Heart left ventricle (tissue), 16 donors: Measurements from ENCODE around the gene PAFAH1B2. TPM values are rescaled to one million over a fixed set of nuclear protein-coding genes. Genes with fewer than 3 reads are reported as not detected.
A peak's percentile ranks its signal among the peaks of the same experiment; 100 is the strongest.

Source experiments
- ATAC-seq, 4 donors: fragments of 200-7000 bp; cut with Tn5 transposase; one replicate each; pipeline ENCODE4 v1.9.1; 2020 to 2022; ENCODE audit warnings: moderate library complexity in 4 of 4, mild to moderate bottlenecking in 3 of 4, moderate number of reproducible peaks in 1 of 4
- DNase-seq, 5 donors: peaks; one replicate each; pipeline ENCODE4 v3.0.0-alpha.2; 2020
- H3K27ac ChIP-seq, 12 donors: fragments of 200-600 bp; sonication (generic) in 4 of 12; one replicate each; pipeline versions ENCODE4 v1.5.0 to v1.8.0; 2016 to 2022; ENCODE audit warnings: mild to moderate bottlenecking in 2 of 12
- H3K27me3 ChIP-seq, 9 donors: fragments of 200-600 bp; sonication (generic) in 2 of 9; one replicate each; pipeline versions ENCODE4 v1.5.1 to v1.8.0; 2016 to 2022; ENCODE audit warnings: mild to moderate bottlenecking in 3 of 9
- H3K36me3 ChIP-seq, 9 donors: fragments of 200-600 bp; sonication (generic) in 2 of 9; one replicate each; pipeline versions ENCODE4 v1.5.0 to v1.8.0; 2018 to 2022; ENCODE audit warnings: mild to moderate bottlenecking in 2 of 9
- H3K4me1 ChIP-seq, 12 donors: fragments of 200-600 bp; sonication (generic) in 4 of 12; one replicate each; pipeline versions ENCODE4 v1.5.0 to v1.8.0; 2016 to 2022; ENCODE audit warnings: mild to moderate bottlenecking in 3 of 12
- H3K4me3 ChIP-seq, 12 donors: fragments of 200-600 bp; sonication (generic) in 4 of 12; one replicate each; pipeline versions ENCODE4 v1.5.0 to v1.8.0; 2017 to 2022; ENCODE audit warnings: mild to moderate bottlenecking in 9 of 12, moderate library complexity in 4 of 12
- H3K9me3 ChIP-seq, 12 donors: fragments of 200-600 bp; sonication (generic) in 4 of 12; one replicate each; pipeline versions ENCODE4 v1.5.0 to v1.8.0; 2016 to 2022; ENCODE audit warnings: mild to moderate bottlenecking in 1 of 12
- POLR2A ChIP-seq, 2 donors: fragments of 450-650 bp; IDR thresholded peaks; one replicate each; pipeline ENCODE4 v1.6.1; 2017; ENCODE audit warnings: antibody characterized with exemption in 2 of 2, mild to moderate bottlenecking in 2 of 2, moderate library complexity in 2 of 2
- WGBS, 4 donors: extraction: QIAGEN DNeasy Blood & Tissue Kit in 2 of 4; methylation state at CpG; one replicate each; pipeline versions ENCODE4 v1.1.5 to v1.1.7; 2013 to 2018; 5-methylcytosine and 5-hydroxymethylcytosine counted together
- intact Hi-C, 10 donors: fragments of 100-400 bp; cut with DNase I; formaldehyde crosslinking; loops; one replicate each; pipeline versions ENCODE4 v1.11.1 to v1.14.2; 2022
- polyA plus RNA-seq, 2 donors: library from polyadenylated mRNA; stranded (reverse); fragments of 200-250 nt; gene quantifications; one replicate each; pipeline ENCODE4 v1.2.3, GENCODE V29; 2013
- total RNA-seq, 9 donors: library from RNA; depleted of rRNA in 2 of 9; stranded (reverse); fragments of >200 nt in 2 of 9; fragmentation: NEBNext Ultra II Directional in 3 of 9; extraction: Animal tissue kit (Norgen Biotek cat#: 25700) in 3 of 9; gene quantifications; one replicate each; pipeline versions ENCODE4 v1.1.0 to v1.2.4, GENCODE V29; 2016 to 2023
- TF ChIP-seq, protein P1 (sequence below), 12 donors: fragments of 200-600 bp; sonication (generic) in 4 of 12; IDR thresholded peaks; one replicate each; pipeline versions ENCODE4 v1.5.0 to v1.8.0; 2018 to 2022; ENCODE audit warnings: antibody characterized with exemption in 12 of 12, mild to moderate bottlenecking in 5 of 12
- donor health status: ischemic (EF 13 %, LVEDD 7.1; RV severe dilation, severe dysfunction).
- donor health status: healthy with polysubstance abuse.
- donor health status: DM: no; HTN: yes; CAD: no.
- donor health status: DM: no; HTN: no; CAD: no.
- donor health status: ischemic (EF 25% LVEDD 6.9; RV normal size, moderate dysfunction).
- donor health status: ischemic (EF 25% LVEDD 5.7; RV mildly dilated, moderate dysfunction).
- donor health status: healthy.
- donor health status: DM: yes; HTN: yes; CAD: no.
- donor health status: ischemic (EF 35%, LVEDD 5.7; RV mildly dilated, moderate dysfunction).
- donor health status: nonischemic (EF 11% LVEDD 7.7; RV severe dilation, severe dysfunction).
- donor health status: DM: yes; HTN: yes; CAD: no.
- donor health status: PGD.
- donor health status: ischemic (EF 29% LVEDD 5.4; RV normal size, mild dysfunction).
- donor health status: nonischemic (EF 23%, LVEDD 6.1; RV moderate dilation, normal function).

PAFAH1B2 gene
- total and polyA plus RNA-seq, 11 donors: 16.7 to 81.1 (median 65.6) TPM

DNA sequence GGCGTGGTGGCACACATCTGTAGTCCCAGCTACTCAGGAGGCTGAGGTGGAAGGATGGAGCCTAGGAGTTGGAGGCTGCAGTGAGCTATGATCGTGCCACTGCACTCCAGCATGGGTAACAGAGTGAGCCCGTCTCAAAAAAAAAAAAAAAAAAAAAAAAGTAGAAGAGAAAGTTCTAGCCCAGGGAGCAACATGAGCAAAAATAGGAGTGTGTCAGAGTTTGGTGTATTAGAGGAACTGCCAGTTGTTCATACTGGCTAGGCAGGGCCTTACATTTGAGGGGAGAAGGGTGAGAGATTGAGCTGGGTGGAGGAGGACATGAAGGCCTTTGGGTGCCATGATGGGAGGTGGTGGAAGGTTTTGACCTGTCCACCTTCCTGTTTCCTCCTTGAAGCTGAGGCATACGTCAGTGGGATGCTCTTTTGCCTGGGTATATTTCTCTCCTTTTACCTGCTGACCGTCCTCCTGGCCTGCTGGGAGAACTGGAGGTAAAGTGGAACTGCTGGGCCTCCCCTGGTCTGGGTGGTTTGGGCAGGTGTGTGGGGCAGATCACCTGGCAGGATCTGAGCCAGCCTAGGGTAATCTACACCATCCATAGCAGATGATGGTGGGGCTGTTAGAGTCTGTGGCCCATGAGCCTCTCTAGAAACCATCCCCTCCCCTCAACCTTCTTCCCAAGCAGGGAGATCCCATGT, 41.8 kb downstream of the PAFAH1B2 start:
- DNase-seq (peak in 1 of 5 donors; percentile 7), ATAC-seq (no peak)
- no peaks in the 10 kb centered on the region for H3K27me3 ChIP-seq
- no peaks in the 10 kb centered on the region for H3K9me3 ChIP-seq
- intact Hi-C loops: no loop called here
- peaks cover 0 to 91% (median 78%) of the 10 kb centered on the region in 9 donors for H3K36me3 ChIP-seq
- H3K4me1 ChIP-seq: peaks cover 0 to 23% (median 7%) of the 10 kb centered on the region in 12 donors
- no peak overlapping the region for H3K4me3 ChIP-seq
- no peak for TF ChIP-seq POLR2A (IDR thresholded peaks at IDR 0.05)
- TF ChIP-seq, protein P1, sequence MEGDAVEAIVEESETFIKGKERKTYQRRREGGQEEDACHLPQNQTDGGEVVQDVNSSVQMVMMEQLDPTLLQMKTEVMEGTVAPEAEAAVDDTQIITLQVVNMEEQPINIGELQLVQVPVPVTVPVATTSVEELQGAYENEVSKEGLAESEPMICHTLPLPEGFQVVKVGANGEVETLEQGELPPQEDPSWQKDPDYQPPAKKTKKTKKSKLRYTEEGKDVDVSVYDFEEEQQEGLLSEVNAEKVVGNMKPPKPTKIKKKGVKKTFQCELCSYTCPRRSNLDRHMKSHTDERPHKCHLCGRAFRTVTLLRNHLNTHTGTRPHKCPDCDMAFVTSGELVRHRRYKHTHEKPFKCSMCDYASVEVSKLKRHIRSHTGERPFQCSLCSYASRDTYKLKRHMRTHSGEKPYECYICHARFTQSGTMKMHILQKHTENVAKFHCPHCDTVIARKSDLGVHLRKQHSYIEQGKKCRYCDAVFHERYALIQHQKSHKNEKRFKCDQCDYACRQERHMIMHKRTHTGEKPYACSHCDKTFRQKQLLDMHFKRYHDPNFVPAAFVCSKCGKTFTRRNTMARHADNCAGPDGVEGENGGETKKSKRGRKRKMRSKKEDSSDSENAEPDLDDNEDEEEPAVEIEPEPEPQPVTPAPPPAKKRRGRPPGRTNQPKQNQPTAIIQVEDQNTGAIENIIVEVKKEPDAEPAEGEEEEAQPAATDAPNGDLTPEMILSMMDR (IDR thresholded peaks at IDR 0.05): no peak
- 84 to 93% (median 92%) methylated on average over 5 of the region's 5 CpGs for WGBS, 4 donors
- H3K27ac ChIP-seq: peak overlapping the region in 1 of 12 donors; percentile 82

DNA sequence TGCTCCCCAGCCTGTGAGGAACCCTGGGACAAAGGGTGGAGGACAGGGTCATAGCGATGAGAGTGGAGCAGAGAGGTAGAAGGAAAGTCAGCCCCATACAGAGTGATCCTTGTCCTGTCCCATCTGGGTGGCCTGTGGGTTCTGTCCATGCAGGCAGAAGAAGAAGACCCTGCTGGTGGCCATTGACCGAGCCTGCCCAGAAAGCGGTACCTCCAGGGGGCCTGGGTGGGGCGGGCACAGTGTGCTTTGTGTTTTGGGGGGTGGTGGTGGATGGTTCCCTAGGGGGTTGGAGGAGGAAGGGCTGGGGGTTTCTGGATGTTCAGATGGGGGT, 42.3 kb downstream of the PAFAH1B2 start:
- Histone ChIP-seq H3K4me1 (peaks cover 0 to 18% (median 1%) of the 10 kb centered on the region in 12 donors), H3K4me3 (no peak overlapping the region), H3K36me3 (peaks cover 0 to 96% (median 81%) of the 10 kb centered on the region in 9 donors), H3K27me3 (no peaks in the 10 kb centered on the region), H3K9me3 (no peaks in the 10 kb centered on the region), H3K27ac (peak overlapping the region in 1 of 12 donors; percentile 82)
- TF ChIP-seq, protein P1 (IDR thresholded peaks at IDR 0.05): no peak
- no peak for TF ChIP-seq POLR2A (IDR thresholded peaks at IDR 0.05)
- ATAC-seq (no peak), DNase-seq (peak in 1 of 5 donors; percentile 13)
- 92 to 100% (median 97%) methylated on average over 4 of the region's 4 CpGs for WGBS, 4 donors
- intact Hi-C loops: no loop called here

DNA sequence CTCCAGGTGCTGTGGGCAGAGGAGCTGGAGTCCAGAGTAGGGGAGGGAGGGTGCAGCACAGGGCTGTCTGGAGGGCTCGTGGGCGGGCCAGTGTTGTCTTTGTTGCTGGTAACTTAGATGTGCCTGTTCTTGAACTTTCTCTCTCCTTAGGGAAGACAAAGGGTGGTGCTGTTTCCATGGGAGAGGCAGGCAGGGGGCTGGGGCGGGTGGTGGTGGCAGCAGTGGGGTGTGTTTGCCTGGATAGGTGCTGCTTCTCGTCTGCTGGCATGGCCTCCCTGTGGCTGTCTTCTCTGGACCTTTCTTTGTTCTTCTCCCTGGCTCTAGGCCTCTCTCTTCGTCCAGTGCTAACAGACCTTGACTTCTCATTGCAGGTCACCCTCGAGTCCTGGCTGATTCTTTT, 42.9 kb downstream of the PAFAH1B2 start:
- no peak overlapping the region for H3K4me3 ChIP-seq
- TF ChIP-seq, protein P1 (IDR thresholded peaks at IDR 0.05): no peak
- no peak for TF ChIP-seq POLR2A (IDR thresholded peaks at IDR 0.05)
- ATAC-seq (no peak), DNase-seq (peak in 1 of 5 donors; percentile 10)
- intact Hi-C loops: no loop called here
- peak overlapping the region in 1 of 12 donors; percentile 20 for H3K27ac ChIP-seq
- peaks cover 0 to 96% (median 84%) of the 10 kb centered on the region in 9 donors for H3K36me3 ChIP-seq
- 84 to 86% (median 85%) methylated on average over 6 of the region's 6 CpGs for WGBS, 4 donors
- H3K9me3 ChIP-seq: no peaks in the 10 kb centered on the region
- H3K4me1 ChIP-seq: peaks cover 0 to 17% (median 0%) of the 10 kb centered on the region in 12 donors
- no peaks in the 10 kb centered on the region for H3K27me3 ChIP-seq

DNA sequence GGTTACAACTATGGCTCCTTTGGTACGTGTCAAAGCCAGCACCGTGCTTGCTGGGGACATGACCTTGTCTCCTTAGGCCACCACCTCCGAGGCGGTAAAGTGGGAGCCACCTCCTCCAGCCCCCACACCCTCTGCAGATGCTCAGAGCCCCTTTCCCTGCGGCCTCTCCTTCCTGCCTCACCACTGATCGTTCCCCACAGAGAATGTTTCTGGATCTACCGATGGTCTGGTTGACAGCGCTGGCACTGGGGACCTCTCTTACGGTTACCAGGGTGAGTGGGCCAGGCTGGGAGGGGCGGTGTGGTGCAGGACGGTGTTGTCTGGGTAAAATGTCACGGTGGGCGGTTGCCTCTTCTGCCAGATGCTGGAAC, 43.3 kb downstream of the PAFAH1B2 start:
- no peak for ATAC-seq
- H3K36me3 ChIP-seq: peaks cover 0 to 96% (median 84%) of the 10 kb centered on the region in 9 donors
- no peaks in the 10 kb centered on the region for H3K27me3 ChIP-seq
- peak overlapping the region in 1 of 12 donors; percentile 20 for H3K27ac ChIP-seq
- no peak overlapping the region for H3K4me3 ChIP-seq
- peaks cover 0 to 17% (median 0%) of the 10 kb centered on the region in 12 donors for H3K4me1 ChIP-seq
- no peak for TF ChIP-seq POLR2A (IDR thresholded peaks at IDR 0.05)
- TF ChIP-seq, protein P1 (IDR thresholded peaks at IDR 0.05): no peak
- intact Hi-C loops: no loop called here
- WGBS, 4 donors: 82 to 89% (median 88%) methylated on average over 12 to 13 of the region's 13 CpGs
- H3K9me3 ChIP-seq: no peaks in the 10 kb centered on the region
- DNase-seq: peak in 1 of 5 donors; percentile 24
